AG04450 (cell line): Measurements from ENCODE around the gene CLMP. TPM values are rescaled to one million over a fixed set of nuclear protein-coding genes. Genes with fewer than 3 reads are reported as not detected.

Source experiments
- CTCF ChIA-PET: fragments of 300-600, 350-600 bp; formaldehyde crosslinking; extraction: SDS; loops from one replicate; lab custom pipeline; 2022; ENCODE audit warnings: antibody characterized with exemption, inconsistent platforms; lab: Charles Lee
- POLR2A ChIA-PET: fragments of 350-600 bp; formaldehyde crosslinking; extraction: SDS; loops from one replicate; lab custom pipeline; 2021; ENCODE audit warnings: antibody characterized with exemption, inconsistent platforms; lab: Yijun Ruan, JAX
- DNase-seq: peaks from one replicate; pipeline ENCODE4 v3.0.0-alpha.2; 2011; ENCODE audit warnings: low read depth, low spot score
- H3K27ac ChIP-seq: one replicate; pipeline ENCODE4 v1.5.1; 2012; ENCODE audit warnings: low read depth, low read length, control low read depth
- H3K27me3 ChIP-seq: one replicate; pipeline ENCODE4 v1.6.0; 2012; ENCODE audit warnings: low read length; ENCODE audit not compliant: control insufficient read depth, insufficient read depth
- H3K4me3 ChIP-seq: 2 replicates; pipeline ENCODE4 v1.5.1; 2011; ENCODE audit warnings: mild to moderate bottlenecking, low read depth, low read length, control low read depth
- H3K9me3 ChIP-seq: 2 replicates; pipeline ENCODE4 v1.5.1; 2012; ENCODE audit warnings: low read length; ENCODE audit not compliant: control insufficient read depth, insufficient read depth
- polyA plus RNA-seq: library from polyadenylated mRNA; depleted of rRNA; stranded (reverse); fragments of >200 nt; gene quantifications from 2 replicates; pipeline ENCODE4 v1.2.3, GENCODE V29; 2011
- TF ChIP-seq, protein P1 (sequence below): IDR thresholded peaks from 2 replicates; pipeline ENCODE4 v1.5.1; 2011; ENCODE audit warnings: low read depth, low read length, control low read depth, inconsistent platforms

CLMP gene
- polyA plus RNA-seq, 1 experiment = 288 TPM

GRCh38 chr11:123104697-123105096, 90.4 kb downstream of the CLMP start:
- Histone ChIP-seq H3K4me3 (no peak overlapping the region), H3K27me3 (no peaks in the 10 kb centered on the region), H3K9me3 (no peaks in the 10 kb centered on the region), H3K27ac (no peak overlapping the region)
- POLR2A ChIA-PET = interaction anchor here (1.1 kb wide), 1 partner anchor 69 kb away, joined by 3 read pairs; no protein-coding TSS in a partner anchor
- no peak for DNase-seq
- CTCF ChIA-PET = interaction anchor here (1.0 to 9.3 kb wide), 5 partner anchors 58 to 374 kb away, joined by 3 to 134 read pairs (median 27); no protein-coding TSS in a partner anchor
- TF ChIP-seq, protein P1, sequence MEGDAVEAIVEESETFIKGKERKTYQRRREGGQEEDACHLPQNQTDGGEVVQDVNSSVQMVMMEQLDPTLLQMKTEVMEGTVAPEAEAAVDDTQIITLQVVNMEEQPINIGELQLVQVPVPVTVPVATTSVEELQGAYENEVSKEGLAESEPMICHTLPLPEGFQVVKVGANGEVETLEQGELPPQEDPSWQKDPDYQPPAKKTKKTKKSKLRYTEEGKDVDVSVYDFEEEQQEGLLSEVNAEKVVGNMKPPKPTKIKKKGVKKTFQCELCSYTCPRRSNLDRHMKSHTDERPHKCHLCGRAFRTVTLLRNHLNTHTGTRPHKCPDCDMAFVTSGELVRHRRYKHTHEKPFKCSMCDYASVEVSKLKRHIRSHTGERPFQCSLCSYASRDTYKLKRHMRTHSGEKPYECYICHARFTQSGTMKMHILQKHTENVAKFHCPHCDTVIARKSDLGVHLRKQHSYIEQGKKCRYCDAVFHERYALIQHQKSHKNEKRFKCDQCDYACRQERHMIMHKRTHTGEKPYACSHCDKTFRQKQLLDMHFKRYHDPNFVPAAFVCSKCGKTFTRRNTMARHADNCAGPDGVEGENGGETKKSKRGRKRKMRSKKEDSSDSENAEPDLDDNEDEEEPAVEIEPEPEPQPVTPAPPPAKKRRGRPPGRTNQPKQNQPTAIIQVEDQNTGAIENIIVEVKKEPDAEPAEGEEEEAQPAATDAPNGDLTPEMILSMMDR = no peak

- TF ChIP-seq, protein P1 = peak; percentile 64
- CTCF ChIA-PET = interaction anchor here (0.6 to 9.3 kb wide), 45 partner anchors 8 to 375 kb away, joined by 3 to 134 read pairs (median 4); no protein-coding TSS in a partner anchor
- no peaks in the 10 kb centered on the region for H3K27me3 ChIP-seq
- peak; percentile 34 for DNase-seq
- H3K9me3 ChIP-seq = no peaks in the 10 kb centered on the region
- POLR2A ChIA-PET = interaction anchor here (0.7 to 1.5 kb wide), 2 partner anchors 27 to 92 kb away, joined by 4 read pairs; partner anchors contain the start of gene CLMP
- H3K27ac ChIP-seq = no peak overlapping the region
- no peak overlapping the region for H3K4me3 ChIP-seq
Observed at GRCh38 chr11:123103326-123103980, 91.6 kb downstream of the CLMP start.

GRCh38 chr11:123100379-123101085, 94.5 kb downstream of the CLMP start:
- ChIA-PET CTCF (interaction anchor here (1.2 to 9.3 kb wide), 5 partner anchors 11 to 162 kb away, joined by 3 to 134 read pairs (median 23); no protein-coding TSS in a partner anchor), POLR2A (no interaction called here)
- no peaks in the 10 kb centered on the region for H3K27me3 ChIP-seq
- no peak overlapping the region for H3K4me3 ChIP-seq
- TF ChIP-seq, protein P1 = no peak
- no peaks in the 10 kb centered on the region for H3K9me3 ChIP-seq
- DNase-seq = no peak
- H3K27ac ChIP-seq = no peak overlapping the region

DNA sequence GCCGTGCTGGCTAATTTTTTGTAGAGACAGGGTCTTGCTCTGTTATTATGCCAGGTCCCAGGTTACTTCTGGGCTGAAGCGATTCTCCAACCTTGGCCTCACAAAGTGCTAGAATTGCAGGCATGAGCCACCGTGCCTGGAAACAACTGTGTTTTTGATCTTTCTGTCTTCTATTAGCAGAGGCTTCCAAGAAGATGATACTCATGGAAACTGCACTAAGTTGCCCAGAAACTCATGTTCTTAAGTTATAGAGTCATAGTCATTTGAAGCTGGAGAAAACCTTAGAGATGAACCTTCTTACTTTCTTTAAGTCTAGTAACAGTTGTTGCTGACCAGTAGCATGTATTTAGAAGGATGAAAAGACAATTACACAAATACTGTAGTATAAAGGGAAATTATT, 96.1 kb downstream of the CLMP start:
- TF ChIP-seq, protein P1 = no peak
- ChIA-PET CTCF (interaction anchor here (4.8 to 9.3 kb wide), 3 partner anchors 12 to 163 kb away, joined by 23 to 134 read pairs (median 130); no protein-coding TSS in a partner anchor), POLR2A (no interaction called here)
- DNase-seq = no peak
- no peaks in the 10 kb centered on the region for H3K9me3 ChIP-seq
- no peak overlapping the region for H3K4me3 ChIP-seq
- no peaks in the 10 kb centered on the region for H3K27me3 ChIP-seq
- H3K27ac ChIP-seq = no peak overlapping the region
